Stimulated activated CD8-positive, alpha-beta memory T cell treated with anti-CD3 and anti-CD28 coated beads, Interleukin-7, amount 100 ng/mL, for 1 hour (primary cell): ENCODE results near the gene SERINC2.

Experiments used
- DNase-seq, 2 donors: peaks; one replicate each; pipeline ENCODE4 v3.0.0-alpha.2; 2020; ENCODE audit warnings: low read depth in 2 of 2

The SERINC2 gene

GRCh38 chr1:31412732-31413404 is at the start of gene SERINC2:
Gene SERINC2, plus strand, starts transcription at chr1:31413213. Its CDS starts 53 bp downstream, at chr1:31413266.
- DNase-seq: no peak

- DNase-seq: no peak
These were observed 48.3 kb upstream of the SERINC2 start for GRCh38 chr1:31364561-31365250.

- no peak for DNase-seq
These were observed 46.2 kb upstream of the SERINC2 start for GRCh38 chr1:31366796-31367195.

- no peak for DNase-seq
These were observed 44.4 kb upstream of the SERINC2 start for GRCh38 chr1:31368611-31369107.

- no peak for DNase-seq
These were observed 43.0 kb upstream of the SERINC2 start for GRCh38 chr1:31370021-31370420.

- no peak for DNase-seq
These were observed 42.4 kb upstream of the SERINC2 start for GRCh38 chr1:31370565-31370964.

GRCh38 chr1:31371121-31371959 is 41.7 kb upstream of the SERINC2 start:
- DNase-seq: no peak

- DNase-seq: no peak
These were observed 41.0 kb upstream of the SERINC2 start for GRCh38 chr1:31372051-31372450.

GRCh38 chr1:31372751-31373055 is 40.3 kb upstream of the SERINC2 start:
- DNase-seq: no peak

GRCh38 chr1:31373056-31373896 is 39.7 kb upstream of the SERINC2 start, which contains the start of gene FABP3:
Gene FABP3, minus strand, starts transcription at chr1:31373076. Its CDS starts 62 bp downstream, at chr1:31373014.
- no peak for DNase-seq

- no peak for DNase-seq
These were observed 39.0 kb upstream of the SERINC2 start for GRCh38 chr1:31373897-31374486.

- DNase-seq: no peak
These were observed 38.4 kb upstream of the SERINC2 start for GRCh38 chr1:31374511-31375196.

GRCh38 chr1:31376375-31377134 is 36.5 kb upstream of the SERINC2 start:
- DNase-seq: no peak

- no peak for DNase-seq
These were observed 35.6 kb upstream of the SERINC2 start for GRCh38 chr1:31377364-31377863.

GRCh38 chr1:31378001-31378400 is 35.0 kb upstream of the SERINC2 start:
- no peak for DNase-seq

GRCh38 chr1:31380181-31380580 is 32.8 kb upstream of the SERINC2 start:
- DNase-seq: no peak

- no peak for DNase-seq
These were observed 31.4 kb upstream of the SERINC2 start for GRCh38 chr1:31381394-31382294.

- no peak for DNase-seq
These were observed 30.5 kb upstream of the SERINC2 start for GRCh38 chr1:31382379-31382989.
